GM12874 (cell line): ENCODE data around the gene COL4A1.

Experiments
- TF ChIP-seq, protein P1 (sequence below): IDR thresholded peaks from 2 replicates; pipeline ENCODE4 v1.5.1; 2011; ENCODE audit warnings: low read depth, mild to moderate bottlenecking, control low read depth, low read length, moderate library complexity; ENCODE audit not compliant: insufficient read depth

COL4A1 gene

DNA sequence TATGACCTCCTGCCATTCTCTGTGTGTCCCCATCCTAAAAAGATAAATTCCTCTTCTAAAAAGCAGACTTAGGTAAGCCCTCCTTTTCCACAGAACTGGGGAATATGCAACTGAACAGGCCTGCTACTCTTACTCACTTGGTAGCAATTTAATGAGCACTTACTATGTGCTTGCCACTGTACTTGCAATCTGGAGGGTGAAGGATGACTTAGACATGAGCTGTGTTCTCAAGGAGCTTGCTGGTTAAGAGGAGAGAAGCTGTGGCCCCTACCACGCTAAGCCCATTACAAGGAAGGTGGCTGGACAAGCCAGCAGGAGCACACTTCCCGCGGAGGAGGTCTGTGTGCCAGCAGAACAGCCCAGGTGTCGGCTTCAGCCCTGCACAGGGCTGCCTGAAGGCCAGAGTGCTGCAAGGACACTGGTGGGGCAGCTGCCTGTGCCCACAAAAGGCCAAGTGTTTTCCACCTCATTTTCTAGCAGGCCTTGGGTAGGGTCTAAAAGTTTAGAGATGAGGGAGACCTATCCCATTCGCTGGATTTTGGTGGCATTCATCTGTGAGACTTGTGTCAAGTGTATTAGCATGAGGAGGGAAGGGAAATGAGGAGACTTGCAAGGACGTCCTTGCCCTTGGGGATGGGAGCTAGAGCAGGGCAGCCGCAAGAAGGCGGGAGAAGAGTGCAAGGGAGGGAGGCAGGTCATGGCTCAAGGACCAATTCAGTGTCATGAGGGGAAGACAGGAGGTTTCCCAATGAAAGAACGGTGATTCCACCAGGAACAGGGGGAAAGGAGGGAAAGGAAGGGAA is 52.0 kb downstream of the COL4A1 start:
- TF ChIP-seq, protein P1, sequence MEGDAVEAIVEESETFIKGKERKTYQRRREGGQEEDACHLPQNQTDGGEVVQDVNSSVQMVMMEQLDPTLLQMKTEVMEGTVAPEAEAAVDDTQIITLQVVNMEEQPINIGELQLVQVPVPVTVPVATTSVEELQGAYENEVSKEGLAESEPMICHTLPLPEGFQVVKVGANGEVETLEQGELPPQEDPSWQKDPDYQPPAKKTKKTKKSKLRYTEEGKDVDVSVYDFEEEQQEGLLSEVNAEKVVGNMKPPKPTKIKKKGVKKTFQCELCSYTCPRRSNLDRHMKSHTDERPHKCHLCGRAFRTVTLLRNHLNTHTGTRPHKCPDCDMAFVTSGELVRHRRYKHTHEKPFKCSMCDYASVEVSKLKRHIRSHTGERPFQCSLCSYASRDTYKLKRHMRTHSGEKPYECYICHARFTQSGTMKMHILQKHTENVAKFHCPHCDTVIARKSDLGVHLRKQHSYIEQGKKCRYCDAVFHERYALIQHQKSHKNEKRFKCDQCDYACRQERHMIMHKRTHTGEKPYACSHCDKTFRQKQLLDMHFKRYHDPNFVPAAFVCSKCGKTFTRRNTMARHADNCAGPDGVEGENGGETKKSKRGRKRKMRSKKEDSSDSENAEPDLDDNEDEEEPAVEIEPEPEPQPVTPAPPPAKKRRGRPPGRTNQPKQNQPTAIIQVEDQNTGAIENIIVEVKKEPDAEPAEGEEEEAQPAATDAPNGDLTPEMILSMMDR, result no peak

DNA sequence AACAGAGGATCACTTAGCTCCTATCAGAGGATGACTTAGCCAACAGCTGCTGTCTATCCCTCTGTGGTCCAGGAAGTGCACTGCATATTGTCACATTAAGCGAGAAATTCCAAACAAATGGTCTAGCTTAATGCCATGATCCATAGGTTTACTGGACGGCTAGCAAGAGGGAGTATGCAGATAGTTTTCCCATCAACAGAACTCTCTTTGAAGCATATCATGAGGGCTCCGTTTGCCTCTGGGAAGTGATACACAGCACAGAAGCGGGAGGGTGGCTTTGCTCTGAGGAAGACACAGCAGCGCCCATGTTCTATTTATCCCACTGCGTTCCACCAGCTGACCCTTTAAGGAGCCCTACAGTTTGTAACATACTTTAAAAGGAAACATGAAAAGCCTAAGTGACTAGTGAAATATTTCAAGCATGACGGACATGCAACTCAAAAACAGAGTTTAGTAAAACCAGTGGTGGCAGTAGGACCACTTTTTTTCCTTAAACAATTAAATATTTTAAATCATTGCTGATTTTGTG is 52.7 kb downstream of the COL4A1 start:
- TF ChIP-seq, protein P1, result no peak

DNA sequence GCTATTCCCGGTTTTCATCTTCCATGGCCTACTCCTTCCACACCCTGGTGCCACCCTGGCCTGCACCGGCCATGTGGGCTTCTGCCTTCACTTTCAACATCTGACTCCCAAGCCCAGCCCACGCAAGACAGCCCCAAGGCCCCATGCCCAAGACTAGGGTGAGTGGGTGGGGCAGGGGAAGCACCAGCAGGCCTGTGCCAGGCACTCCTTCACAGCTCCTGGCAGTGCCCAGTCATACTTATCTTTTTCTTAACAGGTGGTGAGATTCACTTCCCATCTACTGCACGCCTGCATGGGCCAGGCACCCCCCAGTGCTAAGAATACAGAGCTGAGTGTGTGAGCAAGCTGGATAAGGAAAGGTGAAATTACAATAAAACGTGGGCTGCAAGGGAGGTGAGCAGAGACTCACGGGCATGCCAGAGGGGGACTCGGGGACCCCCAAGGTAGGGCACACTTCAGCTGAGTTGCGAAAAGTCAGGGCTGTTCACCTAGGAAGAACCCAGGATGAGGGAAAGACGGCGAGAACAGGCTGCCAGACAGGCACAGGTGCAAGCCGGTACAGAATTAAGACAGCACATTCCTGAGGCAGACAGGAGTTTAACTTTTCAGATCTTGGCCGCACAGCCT is 55.7 kb downstream of the COL4A1 start:
- TF ChIP-seq, protein P1, result no peak

DNA sequence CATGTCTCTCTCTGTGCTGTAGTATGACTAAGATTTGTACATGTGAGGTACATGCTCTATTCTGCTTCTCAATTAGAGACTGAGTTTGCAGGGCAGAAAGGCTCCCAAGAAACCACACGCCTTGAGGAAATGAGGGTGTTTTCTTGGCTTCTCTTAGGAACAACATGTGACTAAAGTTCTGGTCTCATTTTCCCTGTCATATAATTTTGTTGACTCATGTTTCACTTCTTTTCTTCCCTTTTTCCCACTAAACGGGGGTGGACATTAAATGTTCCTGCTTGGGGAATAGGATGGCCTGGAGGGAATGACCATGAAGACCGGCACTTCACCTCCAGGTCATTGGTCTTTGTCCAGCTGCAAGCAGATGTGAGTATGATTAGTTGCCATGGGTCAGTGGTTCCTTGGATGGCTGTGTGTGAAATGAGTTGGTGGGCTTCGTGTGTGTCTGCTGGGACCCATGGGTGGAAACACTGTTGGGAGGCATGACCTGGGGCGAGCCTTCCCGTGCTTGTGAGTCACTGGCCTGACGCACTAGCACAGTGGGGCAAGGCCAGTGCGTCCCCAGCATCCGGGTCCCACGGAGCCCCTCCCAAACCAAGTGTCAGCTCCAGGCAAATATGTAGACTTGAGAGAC is 56.6 kb downstream of the COL4A1 start:
- TF ChIP-seq, protein P1, result no peak

DNA sequence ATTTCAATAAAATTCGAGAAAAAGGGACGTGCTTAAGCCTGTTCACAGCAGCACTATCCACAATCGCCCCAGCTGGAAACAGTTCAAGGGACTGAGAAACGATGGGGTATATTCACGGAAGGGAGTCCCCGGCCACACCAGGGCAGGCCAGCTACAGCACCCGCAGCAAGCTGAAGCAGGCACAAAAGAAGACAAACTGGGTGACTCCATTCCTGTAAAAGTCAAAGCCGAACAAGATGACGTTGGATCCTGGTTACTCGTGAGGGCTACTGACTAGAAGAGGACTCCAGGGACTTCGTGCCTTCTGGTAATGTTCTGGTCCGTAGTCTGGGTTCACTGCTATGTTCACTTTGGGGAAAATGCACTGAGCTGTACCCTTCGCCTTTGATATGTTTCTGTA is 57.6 kb downstream of the COL4A1 start:
- TF ChIP-seq, protein P1, result no peak

DNA sequence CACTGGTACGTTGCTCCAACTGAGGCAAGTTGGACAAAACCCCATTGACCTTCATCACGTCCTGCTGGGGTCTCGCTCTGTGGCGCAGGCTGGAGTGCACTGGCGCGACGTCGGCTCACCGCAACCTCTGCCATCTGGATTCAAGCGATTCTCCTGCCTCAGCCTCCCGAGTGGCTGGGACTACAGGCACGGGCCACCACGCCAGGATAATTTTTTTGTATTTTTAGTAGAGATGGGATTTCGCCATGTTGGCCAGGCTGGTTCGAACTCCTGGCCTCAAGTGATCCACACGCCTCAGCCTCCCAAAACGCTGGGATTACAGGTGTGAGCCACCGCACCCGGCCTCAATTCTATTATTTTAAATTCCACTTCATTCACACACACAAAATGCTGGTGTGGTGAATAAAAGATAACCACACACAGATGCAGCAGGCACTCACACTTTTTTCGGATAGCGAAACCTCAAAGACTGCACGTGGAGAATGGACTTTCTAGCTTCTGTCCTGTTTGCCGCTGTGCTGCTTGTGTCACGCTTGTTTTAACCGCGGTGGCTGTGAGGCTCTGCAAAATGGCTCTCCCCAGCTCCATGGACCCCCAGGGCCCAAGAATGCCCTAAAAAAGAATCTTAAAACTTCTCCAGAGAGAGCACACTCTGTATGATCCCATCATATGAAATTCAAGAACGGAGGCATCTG is 58.4 kb downstream of the COL4A1 start:
- TF ChIP-seq, protein P1, result no peak

DNA sequence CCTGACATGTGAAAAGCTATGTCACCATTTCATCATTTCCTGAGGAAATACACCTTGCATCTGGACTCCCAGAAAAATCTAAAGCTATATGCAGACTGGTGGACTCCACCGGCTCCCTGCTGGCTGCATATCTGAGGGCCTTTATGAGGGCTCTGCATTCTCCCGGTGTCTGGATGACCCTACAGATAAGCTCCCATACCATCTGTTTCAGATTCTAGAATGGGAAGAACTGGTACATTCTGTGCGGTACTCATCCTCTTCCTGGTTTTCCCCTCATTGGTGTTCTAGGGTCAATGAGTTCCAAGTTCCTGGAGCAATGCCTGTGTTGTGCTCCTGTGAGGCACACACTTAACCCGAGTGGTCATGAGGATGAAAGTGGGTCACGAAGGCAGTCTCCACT is 60.4 kb downstream of the COL4A1 start:
- TF ChIP-seq, protein P1, result no peak
